HG03095 (cell line): ENCODE measurements around the gene S1PR1.
"Not testable (repeated sequence)": the region's sequence is repeated elsewhere in the genome, so short reads cannot be mapped to it uniquely, and the experiment has no call there.

Experiments
- ATAC-seq: cut with Tn5 transposase; IDR thresholded peaks from one replicate; pipeline ENCODE4 v1.9.1; 2021; ENCODE audit warnings: moderate library complexity; ENCODE audit not compliant: unreplicated experiment

S1PR1 gene

GRCh38 chr1:101236516-101237228, at the start of gene S1PR1:
Gene S1PR1 (plus strand): TSS chr1:101237019. CDS start chr1:101238985, 1,966 bp downstream.
- ATAC-seq = peak; percentile 13

GRCh38 chr1:101187297-101187696, 49.5 kb upstream of the S1PR1 start:
- no peak for ATAC-seq

GRCh38 chr1:101188331-101188730, 48.5 kb upstream of the S1PR1 start:
- ATAC-seq = no peak

- ATAC-seq = not testable (repeated sequence)
These were observed 47.9 kb upstream of the S1PR1 start for GRCh38 chr1:101188968-101189367.

GRCh38 chr1:101190441-101190840, 46.4 kb upstream of the S1PR1 start:
- ATAC-seq = no peak

- ATAC-seq = no peak
These were observed 45.8 kb upstream of the S1PR1 start for GRCh38 chr1:101191049-101191448.

GRCh38 chr1:101193733-101194169, 43.1 kb upstream of the S1PR1 start:
- ATAC-seq = no peak

GRCh38 chr1:101194746-101195145, 42.1 kb upstream of the S1PR1 start:
- no peak for ATAC-seq

- no peak for ATAC-seq
These were observed 40.2 kb upstream of the S1PR1 start for GRCh38 chr1:101196668-101197067.

GRCh38 chr1:101198842-101199636, 37.8 kb upstream of the S1PR1 start:
- ATAC-seq = peak; percentile 99

- no peak for ATAC-seq
These were observed 37.2 kb upstream of the S1PR1 start for GRCh38 chr1:101199637-101199982.

- ATAC-seq = no peak
These were observed 36.3 kb upstream of the S1PR1 start for GRCh38 chr1:101200513-101200912.

- no peak for ATAC-seq
These were observed 32.8 kb upstream of the S1PR1 start for GRCh38 chr1:101203820-101204540.

- no peak for ATAC-seq
These were observed 31.4 kb upstream of the S1PR1 start for GRCh38 chr1:101205457-101205856.

GRCh38 chr1:101206139-101206538, 30.7 kb upstream of the S1PR1 start:
- not testable (repeated sequence) for ATAC-seq

- not testable (repeated sequence) for ATAC-seq
These were observed 29.5 kb upstream of the S1PR1 start for GRCh38 chr1:101207271-101207670.

- no peak for ATAC-seq
These were observed 28.9 kb upstream of the S1PR1 start for GRCh38 chr1:101207891-101208290.

GRCh38 chr1:101215363-101216011, 21.3 kb upstream of the S1PR1 start:
- no peak for ATAC-seq

- ATAC-seq = no peak
These were observed 20.2 kb upstream of the S1PR1 start for GRCh38 chr1:101216623-101217022.

GRCh38 chr1:101217148-101217547, 19.7 kb upstream of the S1PR1 start:
- no peak for ATAC-seq

- not testable (repeated sequence) for ATAC-seq
These were observed 17.9 kb upstream of the S1PR1 start for GRCh38 chr1:101218968-101219367.
